NT2/D1 (cell line): Measurements from ENCODE around the gene ARVCF.

ENCODE experiments used
- YY1 ChIP-seq: IDR thresholded peaks from 2 replicates; pipeline ENCODE4 v1.6.1; 2011; ENCODE audit not compliant: insufficient read length, insufficient read depth
- ZNF274 ChIP-seq: IDR thresholded peaks from 2 replicates; pipeline ENCODE4 v1.6.1; 2011; ENCODE audit warnings: mild to moderate bottlenecking, low read depth, low read length

DNA sequence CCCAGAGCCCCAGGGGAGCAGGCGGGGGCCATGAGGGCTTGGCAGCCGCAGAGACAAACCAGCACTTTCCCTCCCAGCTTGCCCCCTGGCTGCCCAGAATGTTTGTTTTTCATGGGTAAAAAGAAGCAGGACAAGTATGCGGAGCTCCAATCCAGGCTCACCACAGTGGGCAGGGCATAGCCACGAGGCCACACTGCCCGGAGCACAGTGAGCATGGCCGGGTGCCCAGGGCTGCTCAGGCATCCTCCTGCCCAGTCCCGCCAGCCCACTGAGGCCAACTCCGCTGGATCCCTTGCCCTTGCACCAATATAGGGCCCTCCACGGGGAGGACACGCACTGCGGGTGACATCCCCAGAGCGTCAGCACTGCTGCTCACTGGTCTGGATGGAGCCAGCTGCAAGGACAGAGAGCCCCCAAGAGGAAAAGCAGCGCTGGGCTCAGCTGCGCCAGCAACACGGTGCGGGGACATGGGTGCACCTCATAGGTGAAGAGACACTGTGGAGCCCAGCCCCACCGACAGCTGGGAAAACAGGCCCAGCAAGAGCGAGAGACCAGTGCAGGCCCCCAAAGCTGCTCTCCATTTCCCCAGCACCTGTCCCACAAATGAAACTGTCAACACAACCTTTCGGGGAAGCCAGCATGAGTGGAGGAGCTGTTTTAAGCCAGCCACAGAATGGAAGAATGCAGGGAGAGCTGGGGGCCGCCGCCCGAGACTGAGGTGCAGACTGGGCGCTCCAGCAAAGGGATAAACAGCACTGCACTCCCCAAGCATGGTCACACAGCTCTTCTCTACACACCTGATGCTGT is 24.8 kb downstream of the ARVCF start:
- TF ChIP-seq YY1 (no peak), ZNF274 (no peak)
